K562 (cell line): ENCODE measurements around the gene MPRIP. TPM values are rescaled to one million over a fixed set of nuclear protein-coding genes. Genes with fewer than 3 reads are reported as not detected.

ENCODE experiments used
- ATAC-seq: fragments of 200-7000 bp; cut with Tn5 transposase; 3 replicates; pipeline ENCODE4 v1.9.1; 2020; ENCODE audit warnings: moderate library complexity
- BruUV-seq: library from RNA; stranded (reverse); fragments of 400-500 nt; replicated peaks from 2 replicates; lab custom pipeline; 2021; lab: Mats Ljungman, UMichigan
- CTCF ChIA-PET: fragments of 300-600 bp; formaldehyde crosslinking; extraction: SDS; loops from one replicate; lab custom pipeline; 2021; ENCODE audit warnings: low intra/inter-chr PET ratio; lab: Yijun Ruan, JAX
- POLR2A ChIA-PET: fragments of 300-600, 350-650 bp; sonication (Branson Sonifier 250); formaldehyde crosslinking; extraction: SDS; loops from one replicate; lab custom pipeline; 2021; ENCODE audit warnings: antibody characterized with exemption, inconsistent platforms; lab: Yijun Ruan, JAX
- DNase-seq, 4 experiments: peaks; one replicate each; pipeline versions ENCODE4 v3.0.0 to v3.0.0-alpha.2; 2011 to 2018; ENCODE audit warnings: low spot score in 3 of 4, mixed read lengths in 3 of 4; ENCODE audit errors: extremely low read depth in 1 of 4
- FAIRE-seq: peaks from 2 replicates; lab custom pipeline; 2011; peaks lifted over from hg19 to GRCh38; lab: Jason Lieb, UNC
- H2AFZ ChIP-seq: 2 replicates; pipeline ENCODE4 v1.6.0; 2011; ENCODE audit warnings: low read depth, low read length, control low read depth, inconsistent platforms
- H3K27ac ChIP-seq: fragments of 200-600 bp; 3 replicates; pipeline ENCODE4 v1.8.0; 2011; ENCODE audit warnings: low read depth, mild to moderate bottlenecking, control low read depth, inconsistent platforms, low read length, moderate library complexity, mixed read lengths; ENCODE audit errors: extremely low read depth
- H3K27me3 ChIP-seq, 2 experiments: fragments of 300-600 bp in 1 of 2; 2 replicates in 1 of 2; 3 replicates in 1 of 2; pipeline versions ENCODE4 v1.6.0 to v1.8.0; 2011; ENCODE audit warnings: inconsistent platforms in 2 of 2, low read length in 2 of 2, mild to moderate bottlenecking in 1 of 2, mixed read lengths in 1 of 2, moderate library complexity in 1 of 2; ENCODE audit not compliant: control insufficient read depth in 2 of 2, insufficient read depth in 2 of 2
- H3K36me3 ChIP-seq: fragments of 300-600 bp; 3 replicates; pipeline ENCODE4 v1.8.0; 2011; ENCODE audit warnings: mild to moderate bottlenecking, low read length, inconsistent platforms; ENCODE audit not compliant: control insufficient read depth, insufficient read depth
- H3K4me1 ChIP-seq, 2 experiments: fragments of 200-600 bp in 1 of 2; replicated peaks in 1 of 2; 2 replicates in 1 of 2; 3 replicates in 1 of 2; pipeline versions ENCODE4 v1.5.1 to v1.8.0; 2011; ENCODE audit warnings: inconsistent platforms in 2 of 2, low read length in 2 of 2, mild to moderate bottlenecking in 1 of 2, mixed read lengths in 1 of 2, moderate library complexity in 1 of 2; ENCODE audit not compliant: control insufficient read depth in 2 of 2, insufficient read depth in 2 of 2
- H3K4me2 ChIP-seq: 2 replicates; pipeline ENCODE4 v1.6.1; 2011; ENCODE audit warnings: low read length, control low read depth, inconsistent platforms, mixed read lengths; ENCODE audit not compliant: insufficient read depth
- H3K4me3 ChIP-seq: fragments of 200-600 bp; sonication (generic), shearing (Covaris generic); 2 replicates; pipeline ENCODE4 v1.5.1; 2016; ENCODE audit warnings: control low read depth, inconsistent platforms
- H3K79me2 ChIP-seq: fragments of 200-600 bp; 3 replicates; pipeline ENCODE4 v1.8.0; 2011; ENCODE audit warnings: low read length, inconsistent platforms; ENCODE audit not compliant: control insufficient read depth, insufficient read depth
- H3K9ac ChIP-seq, 2 experiments: 2 replicates each; pipeline versions ENCODE4 v1.6.0 to v1.6.1; 2011; ENCODE audit warnings: low read depth in 2 of 2, low read length in 2 of 2, control low read depth in 1 of 2, inconsistent platforms in 1 of 2, mild to moderate bottlenecking in 1 of 2, mixed read lengths in 1 of 2; ENCODE audit not compliant: insufficient read depth in 1 of 2
- H3K9me1 ChIP-seq: one replicate; pipeline ENCODE4 v1.6.0; 2011; ENCODE audit warnings: inconsistent platforms, mild to moderate bottlenecking, low read length, moderate library complexity; ENCODE audit not compliant: control insufficient read depth, insufficient read depth
- H3K9me3 ChIP-seq: replicated peaks from 2 replicates; pipeline ENCODE4 v1.5.1; 2011; ENCODE audit warnings: low read depth, low read length, inconsistent platforms; ENCODE audit not compliant: control insufficient read depth, insufficient read depth
- H4K20me1 ChIP-seq: replicated peaks from 2 replicates; pipeline ENCODE4 v1.6.1; 2011; ENCODE audit warnings: low read length, inconsistent platforms, mixed read lengths; ENCODE audit not compliant: control insufficient read depth, insufficient read depth
- CREB3 ChIP-seq: fragments of 450-650 bp; conservative IDR thresholded peaks from 2 replicates; pipeline ENCODE4 v1.6.1; 2016; ENCODE audit warnings: missing genetic modification characterization, low read depth, mild to moderate bottlenecking, missing compliant biosample characterization, moderate library complexity
- ESRRB ChIP-seq: fragments of 250-450 bp; sonication (Bioruptor Pico); IDR thresholded peaks from 2 replicates; pipeline ENCODE4 v1.5.0; 2020; ENCODE audit warnings: mild to moderate bottlenecking, moderate library complexity, borderline replicate concordance
- ETS1 ChIP-seq: conservative IDR thresholded peaks from 2 replicates; pipeline ENCODE4 v1.6.1; 2011; ENCODE audit warnings: low read depth, mild to moderate bottlenecking, low read length; ENCODE audit not compliant: control insufficient read depth
- FOXK2 ChIP-seq, 2 experiments: fragments of 450-650 bp; IDR thresholded peaks in 1 of 2; conservative IDR thresholded peaks in 1 of 2; 2 replicates each; pipeline ENCODE4 v1.6.1; 2016; ENCODE audit warnings: low read depth in 2 of 2, mild to moderate bottlenecking in 1 of 2
- HDAC6 ChIP-seq: IDR thresholded peaks from 2 replicates; pipeline ENCODE4 v1.6.1; 2012; ENCODE audit warnings: low read depth, mild to moderate bottlenecking, control low read depth, inconsistent platforms, low read length, moderate library complexity
- HLTF ChIP-seq: fragments of 450-650 bp; IDR thresholded peaks from 2 replicates; pipeline ENCODE4 v1.6.1; 2016
- LCOR ChIP-seq: sonication (generic); formaldehyde crosslinking; IDR thresholded peaks from 2 replicates; pipeline ENCODE4 v1.8.0; 2022; ENCODE audit warnings: mild to moderate bottlenecking, missing genetic modification reagents
- MTA3 ChIP-seq: fragments of 450-650 bp; formaldehyde crosslinking; IDR thresholded peaks from 2 replicates; pipeline ENCODE4 v1.6.1; 2017; ENCODE audit warnings: mild to moderate bottlenecking, borderline replicate concordance
- VEZF1 ChIP-seq: fragments of 200-800 bp; sonication (Bioruptor generic); IDR thresholded peaks from 2 replicates; pipeline ENCODE4 v1.6.1; 2017; ENCODE audit warnings: missing genetic modification characterization, missing compliant biosample characterization
- ZNF143 ChIP-seq: sonication (generic); formaldehyde crosslinking; IDR thresholded peaks from 2 replicates; pipeline ENCODE4 v1.9.0; 2022; ENCODE audit warnings: mild to moderate bottlenecking, missing genetic modification reagents
- ZNF57 ChIP-seq: fragments of 450-650 bp; formaldehyde crosslinking; IDR thresholded peaks from 2 replicates; pipeline ENCODE4 v1.4.0; 2020; ENCODE audit warnings: mild to moderate bottlenecking, moderate library complexity
- WGBS: fragments of 100-300 bp; shearing (Covaris generic); methylation state at CpG from one replicate; pipeline ENCODE4 v1.1.6; 2016; ENCODE audit warnings: low coverage, mixed read lengths; ENCODE audit not compliant: insufficient coverage; ENCODE audit errors: missing lambda C conversion rate; 5-methylcytosine and 5-hydroxymethylcytosine counted together
- in situ Hi-C: fragments of 300-500 bp; cut with MboI; formaldehyde crosslinking; loops from 4 replicates; pipeline ENCODE4 v1.15.0; 2018; ENCODE audit warnings: inconsistent platforms, mixed read lengths
- intact Hi-C: fragments of 100-400 bp; cut with micrococcal nuclease; formaldehyde crosslinking; loops from 2 replicates; pipeline ENCODE4 v1.14.2; 2022
- polyA plus RNA-seq, 8 experiments: library from polyadenylated mRNA; depleted of rRNA in 4 of 8; stranded (reverse) in 5 of 8; unstranded in 3 of 8; fragments of >200 nt; fragmentation: Nextera tagmentation in 2 of 8; fragmentation: Illumina TruSeq in 1 of 8; extraction: Ambion mirVana in 2 of 8; extraction: Trizol in 1 of 8; gene quantifications; 2 replicates each; pipeline versions ENCODE4 v1.2.1 to v1.2.3, GENCODE V29; 2011 to 2014; ENCODE audit warnings: inconsistent platforms in 1 of 8, missing spikeins in 1 of 8
- total RNA-seq, 7 experiments: library from RNA; depleted of rRNA in 6 of 7; stranded (reverse); fragments of >200 nt in 6 of 7; fragmentation: Illumina TruSeq in 2 of 7; extraction: Trizol in 2 of 7; gene quantifications; 2 replicates each; pipeline versions ENCODE4 v1.2.1 to v1.2.3, GENCODE V29; 2011 to 2021; ENCODE audit warnings: low replicate concordance in 1 of 7

The MPRIP gene
- total and polyA plus RNA-seq, 9 of the 15 experiments (the other 6 are each of a cell fraction or from before 2014, with no cell fraction given): 10.0 to 72.6 (median 30.1) TPM

DNA sequence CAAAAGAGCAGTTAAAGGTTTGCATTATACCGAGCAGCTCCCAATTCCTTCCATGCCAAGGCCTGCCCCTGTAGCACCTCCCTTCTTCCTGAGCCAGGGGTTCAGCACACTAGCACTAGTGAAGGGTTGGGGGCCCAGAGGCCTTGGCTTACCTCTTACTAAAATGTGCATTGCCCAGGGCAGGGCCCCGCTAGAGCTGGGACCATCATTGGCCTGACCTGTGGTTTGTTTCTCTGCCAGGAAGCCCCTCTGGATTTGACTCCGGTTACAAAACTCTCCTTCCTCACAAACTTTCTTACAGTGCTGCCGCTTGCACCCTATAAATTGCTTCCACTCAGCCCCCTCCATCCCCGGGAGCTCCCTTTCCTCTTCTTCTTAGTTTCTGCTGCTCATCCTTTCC is 33.8 kb downstream of the MPRIP start:
- H3K4me2 ChIP-seq: no peak overlapping the region
- TF ChIP-seq ESRRB (no peak), MTA3 (no peak), ZNF57 (no peak)
- TF ChIP-seq, all 486 proteins: peak for 0
- WGBS: 82% methylated on average over 4 of the region's 5 CpGs
- CTCF ChIA-PET: no interaction called here
- DNase-seq (no peak), FAIRE-seq (no peak), ATAC-seq (no peak)
- peaks cover 23 to 26% of the 10 kb centered on the region in 2 experiments for H3K4me1 ChIP-seq
- POLR2A ChIA-PET: interaction anchor here (1.0 kb wide), 1 partner anchor 9 kb away, joined by 4 read pairs; no protein-coding TSS in a partner anchor
- peaks cover 23% of the 10 kb centered on the region; the same call in 2 of the 3 replicates for H3K36me3 ChIP-seq
- H3K9ac ChIP-seq: no peak overlapping the region
- no peak overlapping the region for H3K27ac ChIP-seq
- H3K9me1 ChIP-seq: peaks cover 2% of the 10 kb centered on the region
- no peaks in the 10 kb centered on the region for H3K27me3 ChIP-seq
- intact Hi-C loops: no loop called here
- no peak overlapping the region for H2AFZ ChIP-seq
- BruUV-seq: no TSS peak
- 0 out of 3 replicates have a peak, but pooled peaks cover 5% of the 10 kb centered on the region for H3K79me2 ChIP-seq
- H4K20me1 ChIP-seq: peaks cover 8% of the 10 kb centered on the region; the same call in 1 of the 2 replicates
- in situ Hi-C loops: no loop called here
- H3K4me3 ChIP-seq: no peak overlapping the region
- no peaks in the 10 kb centered on the region for H3K9me3 ChIP-seq

DNA sequence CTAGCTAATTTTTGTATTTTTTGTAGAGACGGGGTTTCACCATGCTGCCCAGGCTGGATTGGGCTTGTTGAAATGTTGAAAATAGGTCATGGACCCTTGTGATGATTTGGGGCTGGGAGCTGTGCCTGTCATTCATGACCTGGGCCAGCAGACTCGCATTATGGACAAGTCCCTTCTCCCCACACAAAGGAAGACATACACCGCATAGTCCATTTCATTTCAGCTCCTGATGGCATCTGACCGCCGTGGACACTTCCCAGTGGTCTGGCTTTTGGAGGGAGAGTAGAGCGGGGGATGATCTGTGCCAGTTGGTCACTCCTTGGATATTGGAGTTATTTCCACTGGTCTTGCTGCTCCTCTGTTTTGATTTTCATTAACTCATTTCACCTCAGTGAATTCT is 34.8 kb downstream of the MPRIP start:
- in situ Hi-C loops (no loop called here), intact Hi-C loops (no loop called here)
- TF ChIP-seq FOXK2 (conservative IDR thresholded peaks at IDR 0.05 in 1 of 2, IDR thresholded peaks at IDR 0.05 in 1 of 2; ENCODE audit: low read depth in 2 of 2) (no peak), VEZF1 (CRISPR knock-in tag) (no peak), ETS1 (no peak), CREB3 (no peak), HDAC6 (no peak), ZNF143 (no peak), LCOR (CRISPR knock-in tag) (no peak), HLTF (no peak), MTA3 (no peak)

More for the DNA sequence above, 34.8 kb downstream of the MPRIP start:
- ATAC-seq (no peak), FAIRE-seq (no peak), DNase-seq (no peak)
- Histone ChIP-seq H3K9ac (no peak overlapping the region), H3K4me1 (peaks cover 29 to 30% of the 10 kb centered on the region in 2 experiments), H3K4me2 (no peak overlapping the region), H3K9me3 (no peaks in the 10 kb centered on the region), H3K79me2 (0 out of 3 replicates have a peak, but pooled peaks cover 4% of the 10 kb centered on the region), H3K27me3 (no peaks in the 10 kb centered on the region), H3K4me3 (no peak overlapping the region), H3K36me3 (peaks cover 23% of the 10 kb centered on the region; the same call in 2 of the 3 replicates), H4K20me1 (peaks cover 8% of the 10 kb centered on the region; the same call in 1 of the 2 replicates), H3K27ac (no peak overlapping the region), H3K9me1 (peaks cover 2% of the 10 kb centered on the region), H2AFZ (no peak overlapping the region)
- POLR2A ChIA-PET: no interaction called here
- no TSS peak for BruUV-seq
- CTCF ChIA-PET: no interaction called here
- WGBS: 80% methylated on average over 6 of the region's 6 CpGs
